ENCODE measurements around the gene PTPRN2. TPM values are rescaled to one million over a fixed set of nuclear protein-coding genes. Genes with fewer than 3 reads are reported as not detected.
"Not testable (repeated sequence)": the region's sequence is repeated elsewhere in the genome, so short reads cannot be mapped to it uniquely, and the experiment has no call there.

PTPRN2 gene
- total and polyA plus RNA-seq, 2 donors from 2014 or later: 4.8 to 6.2 TPM

DNA sequence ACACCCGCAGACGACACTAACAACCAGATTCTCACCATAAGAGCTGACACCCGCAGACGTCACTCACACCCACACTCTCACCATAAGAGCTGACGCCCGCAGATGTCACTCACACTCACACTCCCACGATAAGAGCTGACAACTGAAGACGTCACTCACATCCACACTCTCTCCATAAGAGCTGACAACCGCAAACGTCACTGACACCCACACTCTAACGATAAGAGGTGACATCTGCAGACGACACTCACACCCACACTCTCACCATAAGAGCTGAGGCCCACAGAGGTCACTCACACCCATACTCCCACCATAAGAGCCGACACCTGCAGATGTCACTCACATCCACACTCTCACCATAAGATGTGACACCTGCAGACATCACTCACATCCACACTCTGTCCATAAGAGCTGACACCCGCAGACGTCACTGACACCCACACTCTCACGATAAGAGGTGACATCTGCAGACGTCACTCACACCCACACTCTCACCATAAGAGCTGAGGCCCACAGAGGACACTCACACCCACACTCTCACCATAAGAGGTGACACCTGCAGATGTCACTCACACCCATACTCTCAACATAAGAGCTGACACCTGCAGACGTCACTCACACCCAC lies 255.7 kb downstream of the PTPRN2 start:
- intact Hi-C loops (cut with DNase I); DNase-seq; H3K4me3 ChIP-seq (ENCODE audit: low read length in 3 of 3); H3K4me1 ChIP-seq (ENCODE audit: control insufficient read depth in 2 of 3, insufficient read depth in 2 of 3, low read depth in 1 of 3, low read length in 3 of 3); H3K27me3 ChIP-seq (ENCODE audit: control insufficient read depth, insufficient read depth, low read length); H3K36me3 ChIP-seq (ENCODE audit: control insufficient read depth in 2 of 3, insufficient read depth in 3 of 3, low read length in 3 of 3); H3K27ac ChIP-seq (ENCODE audit: low read depth in 2 of 2, low read length in 2 of 2); H3K9me3 ChIP-seq (ENCODE audit: control insufficient read depth in 2 of 3, insufficient read depth in 1 of 3, low read length in 3 of 3); FAIRE-seq; H3K9ac ChIP-seq (ENCODE audit: low read length in 3 of 3): not testable (repeated sequence)

GRCh38 chr7:158329686-158330085 lies 257.9 kb downstream of the PTPRN2 start:
- no peak overlapping the region for H3K9ac ChIP-seq (ENCODE audit: low read length in 3 of 3)
- FAIRE-seq: no peak

GRCh38 chr7:158329014-158329610 lies 258.5 kb downstream of the PTPRN2 start:
- no peak for DNase-seq
- H3K9me3 ChIP-seq (ENCODE audit: control insufficient read depth in 2 of 3, insufficient read depth in 1 of 3, low read length in 3 of 3): peaks cover 0 to 4% (median 0%) of the 10 kb centered on the region in 3 donors
- no peaks in the 10 kb centered on the region for H3K36me3 ChIP-seq (ENCODE audit: control insufficient read depth in 2 of 3, insufficient read depth in 3 of 3, low read length in 3 of 3)
- H3K27me3 ChIP-seq (ENCODE audit: control insufficient read depth, insufficient read depth, low read length): no peaks in the 10 kb centered on the region
- no peak overlapping the region for H3K9ac ChIP-seq (ENCODE audit: low read length in 3 of 3)
- no peaks in the 10 kb centered on the region for H3K4me1 ChIP-seq (ENCODE audit: control insufficient read depth in 2 of 3, insufficient read depth in 2 of 3, low read depth in 1 of 3, low read length in 3 of 3)
- H3K4me3 ChIP-seq (ENCODE audit: low read length in 3 of 3): no peak overlapping the region
- intact Hi-C loops (cut with DNase I): no loop called here
- no peak overlapping the region for H3K27ac ChIP-seq (ENCODE audit: low read depth in 2 of 2, low read length in 2 of 2)
- TF ChIP-seq, protein P1, sequence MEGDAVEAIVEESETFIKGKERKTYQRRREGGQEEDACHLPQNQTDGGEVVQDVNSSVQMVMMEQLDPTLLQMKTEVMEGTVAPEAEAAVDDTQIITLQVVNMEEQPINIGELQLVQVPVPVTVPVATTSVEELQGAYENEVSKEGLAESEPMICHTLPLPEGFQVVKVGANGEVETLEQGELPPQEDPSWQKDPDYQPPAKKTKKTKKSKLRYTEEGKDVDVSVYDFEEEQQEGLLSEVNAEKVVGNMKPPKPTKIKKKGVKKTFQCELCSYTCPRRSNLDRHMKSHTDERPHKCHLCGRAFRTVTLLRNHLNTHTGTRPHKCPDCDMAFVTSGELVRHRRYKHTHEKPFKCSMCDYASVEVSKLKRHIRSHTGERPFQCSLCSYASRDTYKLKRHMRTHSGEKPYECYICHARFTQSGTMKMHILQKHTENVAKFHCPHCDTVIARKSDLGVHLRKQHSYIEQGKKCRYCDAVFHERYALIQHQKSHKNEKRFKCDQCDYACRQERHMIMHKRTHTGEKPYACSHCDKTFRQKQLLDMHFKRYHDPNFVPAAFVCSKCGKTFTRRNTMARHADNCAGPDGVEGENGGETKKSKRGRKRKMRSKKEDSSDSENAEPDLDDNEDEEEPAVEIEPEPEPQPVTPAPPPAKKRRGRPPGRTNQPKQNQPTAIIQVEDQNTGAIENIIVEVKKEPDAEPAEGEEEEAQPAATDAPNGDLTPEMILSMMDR (IDR thresholded peaks at IDR 0.05; ENCODE audit: borderline replicate concordance, extremely low read depth, insufficient read depth): no peak
- FAIRE-seq: no peak

More at GRCh38 chr7:158329686-158330085, 257.9 kb downstream of the PTPRN2 start:
- H3K9me3 ChIP-seq (ENCODE audit: control insufficient read depth in 2 of 3, insufficient read depth in 1 of 3, low read length in 3 of 3): peaks cover 0 to 4% (median 0%) of the 10 kb centered on the region in 3 donors
- no peak for DNase-seq
- TF ChIP-seq, protein P1 (IDR thresholded peaks at IDR 0.05; ENCODE audit: borderline replicate concordance, extremely low read depth, insufficient read depth): no peak
- no peaks in the 10 kb centered on the region for H3K36me3 ChIP-seq (ENCODE audit: control insufficient read depth in 2 of 3, insufficient read depth in 3 of 3, low read length in 3 of 3)
- H3K27ac ChIP-seq (ENCODE audit: low read depth in 2 of 2, low read length in 2 of 2): no peak overlapping the region
- no peaks in the 10 kb centered on the region for H3K27me3 ChIP-seq (ENCODE audit: control insufficient read depth, insufficient read depth, low read length)
- intact Hi-C loops (cut with DNase I): no loop called here
- no peak overlapping the region for H3K4me3 ChIP-seq (ENCODE audit: low read length in 3 of 3)
- H3K4me1 ChIP-seq (ENCODE audit: control insufficient read depth in 2 of 3, insufficient read depth in 2 of 3, low read depth in 1 of 3, low read length in 3 of 3): no peaks in the 10 kb centered on the region

- H3K27ac ChIP-seq (ENCODE audit: low read depth in 2 of 2, low read length in 2 of 2): no peak overlapping the region
- no peak for FAIRE-seq
Measured at GRCh38 chr7:158328376-158329013, 259.1 kb downstream of the PTPRN2 start.

More at GRCh38 chr7:158328376-158329013, 259.1 kb downstream of the PTPRN2 start:
- TF ChIP-seq, protein P1 (IDR thresholded peaks at IDR 0.05; ENCODE audit: borderline replicate concordance, extremely low read depth, insufficient read depth): no peak
- Histone ChIP-seq H3K27me3 (ENCODE audit: control insufficient read depth, insufficient read depth, low read length) (no peaks in the 10 kb centered on the region), H3K36me3 (ENCODE audit: control insufficient read depth in 2 of 3, insufficient read depth in 3 of 3, low read length in 3 of 3) (no peaks in the 10 kb centered on the region), H3K9ac (ENCODE audit: low read length in 3 of 3) (no peak overlapping the region), H3K4me3 (ENCODE audit: low read length in 3 of 3) (no peak overlapping the region), H3K4me1 (ENCODE audit: control insufficient read depth in 2 of 3, insufficient read depth in 2 of 3, low read depth in 1 of 3, low read length in 3 of 3) (no peaks in the 10 kb centered on the region), H3K9me3 (ENCODE audit: control insufficient read depth in 2 of 3, insufficient read depth in 1 of 3, low read length in 3 of 3) (peaks cover 0 to 4% (median 0%) of the 10 kb centered on the region in 3 donors)
- intact Hi-C loops (cut with DNase I): no loop called here
- no peak for DNase-seq

All from kidney (tissue), 14 donors.